ENCODE results near the gene LRWD1.
A peak's percentile ranks its signal among the peaks of the same experiment; 100 is the strongest.
"Not testable (repeated sequence)": the region's sequence is repeated elsewhere in the genome, so short reads cannot be mapped to it uniquely, and the experiment has no call there.

Gene LRWD1

DNA sequence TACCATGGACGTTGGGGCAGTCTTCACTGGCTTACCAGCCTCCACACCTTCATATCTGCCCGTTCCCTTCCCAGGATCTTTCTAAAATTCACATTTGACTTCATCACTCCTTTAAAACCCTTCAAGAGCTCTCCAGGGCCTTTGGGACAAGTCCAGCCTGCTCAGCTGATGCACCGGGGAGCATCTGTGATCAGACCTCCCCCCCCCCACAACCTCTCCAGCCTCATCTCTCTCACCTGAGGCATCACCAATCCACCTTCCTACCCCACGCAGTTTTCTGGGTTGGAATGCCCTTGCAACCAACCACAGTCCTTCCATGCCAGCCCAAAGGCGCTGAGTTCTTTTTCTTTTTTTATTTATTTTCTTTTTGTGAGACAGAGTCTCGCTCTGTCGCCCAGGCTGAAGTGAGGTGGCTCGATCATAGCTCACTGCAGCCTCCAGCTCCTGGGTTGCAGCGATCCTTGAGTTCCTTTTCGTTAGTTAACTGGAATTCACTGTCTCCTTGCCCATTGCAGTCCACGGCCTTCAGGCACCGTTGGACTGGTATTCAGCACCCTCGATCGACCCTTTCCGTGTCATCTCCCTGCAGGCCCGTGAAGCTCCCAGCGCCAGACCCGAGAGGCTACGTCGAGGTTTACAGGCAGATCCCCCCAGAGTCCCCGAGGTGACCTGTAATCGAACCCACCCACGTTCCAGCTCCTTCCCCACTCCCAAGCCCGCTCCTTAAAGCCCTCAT lies 775 bp upstream of the LRWD1 start:
- intact Hi-C loops (cut with DNase I) = loop anchor here (5.0 kb wide), 1 partner anchor 67 kb away; the partner anchor contains the start of gene PRKRIP1
- DNase-seq = peak in 2 of 42 donors; percentile 3 to 6

DNA sequence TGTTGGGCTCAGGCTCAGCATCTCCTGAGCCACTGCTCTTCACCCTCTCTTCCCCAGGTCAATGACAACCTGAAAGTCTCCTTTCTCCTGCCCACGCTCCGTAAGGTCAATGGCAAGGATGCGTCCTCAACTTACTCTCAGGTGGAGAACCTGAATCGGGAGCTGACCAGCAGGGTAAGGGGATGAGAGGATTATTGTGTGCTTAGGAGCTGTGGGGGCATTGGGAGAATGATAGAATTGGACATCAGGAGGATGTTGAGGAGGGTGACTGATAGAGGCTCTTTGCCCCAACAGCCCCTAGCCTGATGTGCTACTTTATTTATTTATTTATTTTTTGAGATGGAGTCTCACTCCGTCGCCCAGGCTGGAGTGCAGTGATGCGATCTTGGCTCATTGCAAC lies 1.3 kb downstream of the LRWD1 start:
- intact Hi-C loops (cut with DNase I) = no loop called here
- DNase-seq = no peak

DNA sequence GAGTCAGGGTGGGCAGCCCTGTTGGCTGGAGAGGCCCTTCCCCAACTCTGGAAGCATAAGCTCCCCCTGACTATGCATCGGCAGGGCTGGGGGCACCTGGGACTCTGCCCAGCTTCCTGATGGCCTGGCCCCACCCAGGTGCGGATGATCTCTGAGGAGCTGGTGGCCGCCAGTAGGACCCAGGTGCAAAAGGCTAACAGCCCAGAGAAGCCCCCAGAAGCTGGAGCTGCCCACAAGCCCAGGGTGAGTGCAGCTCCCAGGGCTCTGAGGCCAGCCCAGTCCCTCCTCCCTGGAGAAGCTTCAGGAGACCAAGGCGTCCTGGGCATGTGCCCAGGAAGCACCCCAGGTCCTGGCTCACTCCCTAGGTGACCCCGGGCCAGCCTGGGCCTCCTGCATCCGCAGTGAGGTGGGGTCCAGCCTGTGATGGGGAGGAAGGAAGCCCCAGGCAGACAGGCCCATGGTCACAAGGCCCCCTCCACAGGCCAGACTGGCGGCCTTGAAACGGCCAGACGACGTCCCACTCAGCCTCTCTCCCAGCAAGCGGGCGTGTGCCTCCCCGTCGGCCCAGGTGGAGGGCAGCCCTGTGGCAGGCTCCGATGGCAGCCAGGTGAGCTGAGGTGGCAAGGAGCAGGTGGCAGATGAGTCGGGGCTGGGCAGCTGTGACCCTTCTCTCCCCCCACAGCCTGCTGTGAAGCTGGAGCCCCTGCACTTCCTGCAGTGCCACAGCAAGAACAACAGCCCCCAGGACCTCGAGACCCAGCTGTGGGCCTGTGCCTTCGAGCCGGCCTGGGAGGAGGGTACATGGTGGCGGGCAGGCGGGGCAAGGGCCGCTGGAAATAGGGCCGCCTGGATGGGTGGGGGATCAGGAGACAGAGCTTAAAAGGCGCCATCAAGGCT lies 3.0 kb downstream of the LRWD1 start:
- peak in 4 of 42 donors; percentile 1 to 24 (median 9) for DNase-seq
- intact Hi-C loops (cut with DNase I) = no loop called here

DNA sequence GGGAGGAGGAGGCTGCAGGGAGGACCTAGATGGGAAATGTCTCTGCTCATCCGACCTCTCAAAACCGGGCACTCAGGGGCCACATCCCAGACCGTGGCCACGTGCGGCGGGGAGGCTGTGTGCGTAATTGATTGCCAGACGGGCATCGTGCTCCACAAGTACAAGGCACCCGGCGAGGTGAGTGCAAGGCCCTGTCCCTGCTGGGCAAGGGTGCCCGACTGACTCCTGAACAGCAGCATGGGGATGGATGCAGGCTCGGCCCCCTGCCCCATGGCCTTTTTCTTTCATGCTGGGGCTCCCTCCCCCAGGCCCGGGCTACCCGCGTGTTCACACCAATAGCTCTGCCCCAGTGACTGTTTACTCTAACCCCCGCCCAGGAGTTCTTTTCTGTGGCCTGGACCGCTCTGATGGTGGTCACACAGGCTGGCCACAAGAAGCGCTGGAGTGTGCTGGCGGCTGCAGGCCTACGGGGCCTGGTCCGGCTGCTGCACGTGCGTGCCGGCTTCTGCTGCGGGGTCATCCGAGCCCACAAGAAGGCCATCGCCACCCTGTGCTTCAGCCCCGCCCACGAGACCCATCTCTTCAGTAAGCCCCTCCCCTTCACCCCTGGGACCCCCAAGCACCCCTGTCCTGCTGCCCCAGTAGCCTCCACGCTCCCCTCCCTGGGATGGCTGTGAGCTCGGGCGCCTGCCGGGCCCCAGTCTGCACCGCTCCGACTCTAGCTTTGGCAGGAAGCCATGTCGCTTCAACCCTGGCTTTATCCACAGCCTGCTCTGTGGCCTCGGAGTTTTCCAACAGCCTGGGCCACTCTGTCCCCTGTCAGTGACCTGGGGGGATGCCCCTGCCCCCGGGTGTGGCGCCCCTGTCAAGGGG lies 3.9 kb downstream of the LRWD1 start:
- intact Hi-C loops (cut with DNase I) = no loop called here
- peak in 7 of 42 donors; percentile 2 to 29 (median 5) for DNase-seq

DNA sequence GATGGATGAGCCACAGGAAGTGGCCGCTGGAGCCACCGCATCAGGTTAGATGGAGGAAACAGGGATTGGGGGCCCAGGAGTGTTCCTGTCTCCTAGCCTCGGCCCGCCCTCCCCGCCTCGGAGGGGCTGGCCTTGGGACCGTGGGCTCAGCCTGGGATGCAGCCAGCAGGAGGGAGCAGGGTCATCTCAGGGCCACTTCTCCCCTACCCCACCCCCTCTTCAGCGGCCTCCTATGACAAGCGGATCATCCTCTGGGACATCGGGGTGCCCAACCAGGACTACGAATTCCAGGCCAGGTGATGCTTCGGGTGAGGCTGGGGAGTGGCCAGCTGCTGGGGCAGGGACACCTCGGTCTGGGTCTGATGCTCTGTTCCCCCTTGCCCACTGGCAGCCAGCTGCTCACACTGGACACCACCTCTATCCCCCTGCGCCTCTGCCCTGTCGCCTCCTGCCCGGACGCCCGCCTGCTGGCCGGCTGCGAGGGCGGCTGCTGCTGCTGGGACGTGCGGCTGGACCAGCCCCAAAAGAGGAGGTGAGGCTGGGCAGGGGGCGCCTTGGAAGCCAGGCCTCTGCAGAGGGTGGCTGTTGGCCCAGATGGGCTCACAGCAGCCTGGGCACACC lies 4.7 kb downstream of the LRWD1 start:
- peak in 5 of 42 donors; percentile 2 to 12 (median 5) for DNase-seq
- intact Hi-C loops (cut with DNase I) = no loop called here

DNA sequence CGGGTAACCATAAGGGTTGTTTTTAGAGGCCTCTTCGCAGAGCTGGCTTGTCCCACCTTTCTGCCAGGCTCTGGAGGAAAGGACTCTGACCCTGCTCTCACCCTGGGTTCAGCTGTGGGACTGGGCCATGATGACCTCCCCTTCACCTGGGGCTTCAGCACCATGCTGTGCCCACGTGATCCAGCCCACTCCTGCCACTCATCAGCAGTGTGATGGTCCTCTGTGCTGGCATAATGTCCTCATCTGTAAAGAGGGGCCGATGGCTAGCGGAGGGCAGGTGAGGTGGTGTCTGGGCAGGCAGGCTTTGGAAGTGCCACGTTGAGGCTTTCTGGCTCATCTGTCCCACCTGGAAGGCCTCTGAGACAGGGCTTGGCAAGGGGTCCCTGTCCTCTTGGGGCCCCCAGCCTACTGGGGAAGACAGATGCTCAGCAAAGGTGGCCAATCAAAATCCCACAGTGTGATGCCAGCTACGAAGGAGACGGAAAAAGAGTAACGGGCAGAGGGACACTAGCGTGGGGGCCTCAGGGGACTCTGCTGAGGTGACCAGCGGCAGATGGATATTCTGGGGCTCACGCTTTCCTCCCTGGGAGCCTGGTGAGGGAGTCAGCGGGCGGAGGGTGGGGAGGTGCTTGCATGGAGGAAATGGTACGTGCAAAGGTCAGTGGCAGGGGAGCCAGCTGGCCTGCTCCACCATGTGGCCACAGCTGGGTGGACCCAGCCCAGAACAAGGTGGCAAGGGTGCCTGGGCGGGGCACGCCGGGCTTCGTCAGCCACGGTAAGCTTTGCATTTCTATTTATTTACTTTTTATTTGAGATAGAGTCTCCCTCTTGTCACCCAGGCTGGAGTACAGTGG lies 5.4 kb downstream of the LRWD1 start:
- peak in 10 of 42 donors; percentile 0 to 22 (median 4) for DNase-seq
- intact Hi-C loops (cut with DNase I) = no loop called here

DNA sequence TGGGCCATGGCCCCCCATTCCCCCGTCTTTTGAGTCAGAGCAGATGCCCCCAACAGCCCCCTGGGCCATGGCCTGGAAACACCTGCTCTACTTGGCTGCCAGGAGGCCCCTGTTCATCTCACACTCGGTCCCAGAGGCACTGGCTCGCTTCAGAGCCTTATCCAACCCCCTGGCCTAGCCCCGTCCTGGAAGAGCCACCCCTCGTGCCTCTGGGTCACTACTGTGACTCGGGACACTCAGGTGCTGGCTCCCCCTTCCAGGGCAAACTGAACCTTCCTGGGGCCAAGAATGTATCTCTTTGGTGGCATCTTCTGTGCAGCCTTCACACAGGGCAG lies 7.0 kb downstream of the LRWD1 start:
- intact Hi-C loops (cut with DNase I) = no loop called here
- peak in 10 of 42 donors; percentile 0 to 27 (median 2) for DNase-seq

DNA sequence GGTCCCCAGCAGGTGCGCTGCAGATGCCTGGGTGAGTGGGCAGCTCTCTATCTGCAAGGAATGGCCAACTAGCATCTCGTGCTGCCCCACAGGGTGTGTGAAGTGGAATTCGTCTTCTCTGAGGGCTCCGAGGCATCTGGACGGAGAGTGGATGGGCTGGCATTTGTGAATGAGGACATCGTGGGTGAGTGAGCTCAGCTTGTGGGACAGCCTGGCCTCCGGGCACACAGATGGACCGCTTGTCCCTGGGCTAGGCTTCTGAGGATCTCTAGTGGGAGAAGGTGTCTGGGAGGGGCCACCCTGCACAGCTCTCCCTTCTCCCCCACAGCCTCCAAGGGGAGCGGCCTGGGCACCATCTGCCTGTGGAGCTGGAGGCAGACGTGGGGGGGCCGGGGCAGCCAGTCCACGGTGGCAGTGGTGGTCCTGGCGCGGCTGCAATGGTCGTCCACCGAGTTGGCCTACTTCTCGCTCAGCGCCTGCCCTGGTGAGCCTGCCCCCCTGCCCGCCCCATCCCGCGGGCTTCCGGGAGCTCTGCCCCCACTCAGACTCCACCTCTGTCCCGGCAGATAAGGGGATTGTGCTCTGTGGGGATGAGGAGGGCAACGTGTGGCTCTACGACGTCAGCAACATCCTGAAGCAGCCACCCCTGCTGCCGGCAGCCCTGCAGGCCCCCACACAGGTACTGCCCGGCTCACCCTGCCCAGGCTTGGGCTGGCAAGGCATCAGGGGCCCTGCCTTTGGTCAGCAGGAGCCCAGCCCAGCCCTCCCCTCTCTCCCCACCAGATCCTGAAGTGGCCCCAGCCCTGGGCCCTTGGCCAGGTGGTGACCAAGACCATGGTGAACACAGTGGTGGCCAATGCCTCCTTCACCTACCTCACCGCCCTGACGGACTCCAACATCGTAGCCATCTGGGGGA lies 7.6 kb downstream of the LRWD1 start:
- DNase-seq = peak in 14 of 42 donors; percentile 2 to 28 (median 8)

DNA sequence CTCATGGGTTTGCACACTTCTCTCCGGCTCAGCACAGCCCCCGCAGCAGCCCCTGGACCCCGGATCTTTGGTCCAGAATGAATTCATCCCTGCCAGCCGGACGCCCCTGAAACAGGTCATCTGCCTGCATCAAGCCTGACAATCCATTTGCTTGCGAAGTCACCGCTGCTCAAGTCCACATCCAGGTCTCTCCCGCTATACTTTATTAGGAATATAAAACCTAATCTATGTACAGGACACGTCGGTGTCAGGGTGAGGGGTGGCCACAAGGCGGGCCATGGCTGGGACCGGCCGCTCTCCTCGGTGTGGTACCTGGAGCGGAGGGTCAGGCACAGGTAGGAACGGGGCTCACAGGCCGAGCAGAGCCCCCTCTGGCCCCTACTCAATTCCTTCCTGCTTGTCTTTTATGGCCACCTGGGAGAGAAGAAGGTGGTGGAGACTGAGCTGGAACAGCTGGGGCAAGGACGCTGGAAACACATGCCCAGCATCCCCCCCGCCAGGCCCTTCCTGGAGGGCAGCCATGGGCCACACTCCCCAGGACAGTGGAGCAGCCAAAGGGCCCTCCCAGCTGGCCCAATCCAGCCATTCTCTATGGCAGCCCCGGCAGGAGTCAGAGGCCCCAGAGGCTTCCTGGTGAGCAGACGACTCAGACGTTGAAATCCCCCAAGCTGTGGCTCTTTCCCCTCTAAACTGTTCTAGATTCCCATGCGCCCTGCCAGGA lies 8.6 kb downstream of the LRWD1 start:
- peak in 26 of 42 donors; percentile 2 to 73 (median 36) for DNase-seq
- intact Hi-C loops (cut with DNase I) = no loop called here

More for the DNA sequence above, 7.6 kb downstream of the LRWD1 start:
- intact Hi-C loops (cut with DNase I) = no loop called here

DNA sequence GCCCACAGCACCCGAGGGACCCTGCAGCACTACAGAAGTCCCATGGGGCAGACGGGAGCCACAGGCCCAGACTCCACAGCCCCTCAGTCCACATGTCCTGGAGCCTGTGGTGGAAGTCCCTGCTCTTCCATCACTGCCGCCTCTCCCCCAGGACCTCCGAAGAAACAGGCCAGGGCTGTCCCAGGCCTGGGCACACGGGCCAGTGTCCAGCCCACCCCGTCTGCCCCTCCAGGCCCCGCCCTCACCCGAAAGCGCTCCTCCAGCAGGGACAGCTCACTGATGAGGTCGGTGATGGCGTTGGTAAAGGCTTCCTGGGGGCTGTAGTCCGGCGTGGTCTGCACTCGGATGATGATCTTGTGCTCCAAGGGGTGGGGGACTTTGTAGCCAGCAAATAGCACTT lies 9.3 kb downstream of the LRWD1 start:
- peak in 19 of 42 donors; percentile 0 to 29 (median 8) for DNase-seq
- intact Hi-C loops (cut with DNase I) = not testable (repeated sequence)

DNA sequence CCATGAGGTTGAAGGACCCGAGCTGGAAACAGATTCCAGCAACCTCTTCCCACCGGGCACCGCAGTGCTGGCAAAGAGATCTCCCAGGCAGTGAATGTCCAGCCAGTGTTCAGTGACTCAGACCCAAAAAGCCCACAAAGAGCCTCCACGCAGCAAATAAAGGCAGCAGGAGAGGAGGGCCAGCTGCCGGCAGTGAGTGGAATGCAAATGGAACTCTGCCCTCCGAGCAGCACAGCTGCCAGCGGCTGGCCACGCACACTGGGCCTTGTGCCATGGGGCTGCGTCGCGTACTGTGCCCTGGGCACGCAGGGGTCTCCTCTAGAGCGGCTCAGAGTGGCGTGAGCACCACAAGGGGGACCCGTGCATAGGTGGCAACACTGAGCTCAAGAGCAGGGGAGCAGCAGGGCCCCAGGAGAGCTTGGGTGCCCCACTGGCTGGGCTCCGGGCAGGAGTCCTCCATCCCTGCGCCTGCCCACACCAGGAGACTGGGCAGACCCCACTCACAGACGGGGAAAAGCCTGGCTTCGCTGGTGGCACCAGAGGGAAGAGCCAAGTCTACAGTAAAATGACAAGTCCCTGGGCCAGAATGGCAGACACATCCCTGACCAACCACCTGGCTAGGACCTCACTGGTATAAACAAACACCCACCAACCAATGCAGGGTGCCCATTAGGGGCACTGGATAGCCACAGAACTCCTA lies 10.1 kb downstream of the LRWD1 start:
- peak in 31 of 42 donors; percentile 2 to 79 (median 33) for DNase-seq
- intact Hi-C loops (cut with DNase I) = not testable (repeated sequence)

DNA sequence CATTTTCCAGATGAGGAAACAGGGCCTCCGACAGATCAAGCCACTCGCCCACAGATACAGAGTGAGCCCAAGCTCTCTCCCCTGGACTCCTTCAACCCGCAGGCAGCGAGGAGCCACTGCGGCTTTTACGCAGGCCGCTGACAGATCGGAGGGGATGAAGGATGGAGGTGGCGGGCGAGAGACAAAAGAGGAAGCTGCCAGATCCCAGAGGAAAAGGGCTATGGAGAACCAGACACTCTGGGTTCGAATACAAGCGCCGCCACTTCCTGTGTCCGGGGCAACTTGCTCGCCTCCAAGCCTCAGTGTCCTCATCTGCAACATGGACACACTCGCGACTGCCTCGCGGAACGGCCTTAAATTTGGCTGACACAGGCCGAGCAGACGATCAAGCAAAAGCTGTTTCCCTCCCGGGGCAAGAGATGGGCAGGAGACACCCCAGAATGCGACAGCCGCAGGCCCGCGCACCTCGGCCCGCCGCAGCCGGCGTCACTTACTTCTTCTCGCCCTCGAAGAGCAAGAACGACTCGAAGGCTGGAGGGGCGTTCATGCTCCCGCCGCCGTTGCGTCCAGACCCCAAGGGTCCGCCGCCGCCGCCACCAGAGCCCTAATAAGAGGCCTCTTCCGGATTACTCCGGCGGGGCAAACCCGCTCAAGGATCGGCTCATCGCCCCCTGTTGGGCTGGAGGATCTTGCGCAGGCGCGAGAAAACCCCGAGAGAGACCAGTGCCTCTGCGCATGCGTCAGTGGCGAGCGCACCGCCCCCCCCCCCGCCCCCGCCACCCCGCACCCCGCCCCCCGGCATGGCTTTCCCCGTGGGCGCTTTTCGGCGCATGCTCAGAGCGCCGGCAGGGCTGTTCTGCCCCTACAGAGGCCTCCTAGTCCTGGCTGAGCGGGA lies 13.8 kb downstream of the LRWD1 start, which contains the start of gene POLR2J:
TSS of gene POLR2J (minus strand) at position 609 of the 895 bp plus-strand sequence. CDS start at position 547, 62 bp downstream.
- peak; percentile 60 to 99 (median 89) for DNase-seq
- intact Hi-C loops (cut with DNase I) = not testable (repeated sequence)

DNA sequence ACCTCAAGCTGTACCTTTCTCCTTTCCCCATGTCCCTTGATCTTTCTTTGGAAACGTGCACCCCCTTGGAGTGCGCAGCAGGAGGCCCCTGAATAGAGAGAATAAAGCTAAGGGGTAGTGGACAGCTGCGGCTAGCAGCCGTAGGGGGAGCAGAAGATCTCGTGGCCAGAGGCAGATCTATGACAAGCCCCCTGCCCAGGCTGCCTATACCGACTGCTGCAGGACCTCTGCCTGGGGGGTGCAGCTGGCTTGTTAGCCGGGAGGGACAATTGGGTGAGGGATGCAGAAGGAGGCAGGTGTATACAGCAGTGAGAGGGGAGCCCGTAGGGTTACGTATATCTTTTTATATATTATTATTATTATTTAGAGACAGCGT lies 14.4 kb downstream of the LRWD1 start:
- DNase-seq; intact Hi-C loops (cut with DNase I): not testable (repeated sequence)

DNA sequence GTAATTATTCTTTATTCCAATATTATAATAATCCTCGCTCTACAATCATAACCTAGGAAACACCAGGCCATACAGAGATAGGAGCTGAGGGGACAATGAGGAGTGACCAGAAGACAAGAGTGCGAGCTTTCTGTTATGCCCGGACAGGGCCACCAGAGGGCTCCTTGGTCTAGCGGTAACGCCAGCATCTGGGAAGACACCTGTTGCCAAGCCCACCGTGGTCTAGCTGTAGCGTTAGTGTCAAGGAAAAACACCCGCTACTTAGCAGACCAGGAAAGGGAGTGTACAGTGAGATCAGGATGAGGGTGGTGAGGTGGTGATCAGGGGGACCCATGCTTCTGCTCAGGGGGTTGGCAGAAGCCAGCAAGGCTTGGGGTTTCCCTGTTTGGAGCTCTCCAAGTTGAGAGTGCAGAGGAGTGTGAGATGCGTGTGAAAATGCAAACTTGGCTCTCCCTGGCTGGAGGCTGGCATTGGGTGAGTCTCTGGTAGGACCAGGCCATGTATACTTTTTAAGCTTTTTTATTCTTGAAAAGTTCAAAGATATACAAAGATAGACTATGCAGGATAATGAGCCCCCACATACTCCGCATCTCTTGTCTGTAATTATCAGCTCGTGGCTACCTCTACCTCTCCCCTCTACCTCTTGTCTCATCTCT lies 15.3 kb downstream of the LRWD1 start:
- DNase-seq = peak in 39 of 42 donors; percentile 4 to 77 (median 51)
- intact Hi-C loops (cut with DNase I) = not testable (repeated sequence)
